Activated CD4-positive, CD25-positive, alpha-beta regulatory T cell treated with anti-CD3 and anti-CD28 coated beads, Interleukin-2, amount 50 U/mL, for 16 hours (primary cell): ENCODE data around the gene WDHD1.
"Not testable (repeated sequence)": the region's sequence is repeated elsewhere in the genome, so short reads cannot be mapped to it uniquely, and the experiment has no call there.

ENCODE experiments used
- DNase-seq: peaks from one replicate; pipeline ENCODE4 v3.0.0-alpha.2; 2020; ENCODE audit warnings: low read depth, low spot score

The WDHD1 gene

DNA sequence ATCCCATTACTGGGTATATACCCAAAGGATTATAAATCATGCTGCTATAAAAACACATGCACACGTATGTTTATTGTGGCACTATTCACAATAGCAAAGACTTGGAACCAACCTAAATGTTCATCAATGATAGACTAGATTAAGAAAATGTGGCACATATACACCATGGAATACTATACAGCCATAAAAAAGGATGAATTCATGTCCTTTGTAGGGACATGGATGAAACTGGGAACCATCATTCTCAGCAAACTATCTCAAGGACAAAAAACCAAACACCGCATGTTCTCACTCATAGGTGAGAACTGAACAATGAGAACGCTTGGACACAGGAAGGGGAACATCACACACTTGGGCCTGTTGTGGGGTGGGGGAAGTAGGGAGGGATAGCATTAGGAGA, 73.3 kb downstream of the WDHD1 start:
- not testable (repeated sequence) for DNase-seq

- not testable (repeated sequence) for DNase-seq
Observed at GRCh38 chr14:54952803-54953202, 74.1 kb downstream of the WDHD1 start.

DNA sequence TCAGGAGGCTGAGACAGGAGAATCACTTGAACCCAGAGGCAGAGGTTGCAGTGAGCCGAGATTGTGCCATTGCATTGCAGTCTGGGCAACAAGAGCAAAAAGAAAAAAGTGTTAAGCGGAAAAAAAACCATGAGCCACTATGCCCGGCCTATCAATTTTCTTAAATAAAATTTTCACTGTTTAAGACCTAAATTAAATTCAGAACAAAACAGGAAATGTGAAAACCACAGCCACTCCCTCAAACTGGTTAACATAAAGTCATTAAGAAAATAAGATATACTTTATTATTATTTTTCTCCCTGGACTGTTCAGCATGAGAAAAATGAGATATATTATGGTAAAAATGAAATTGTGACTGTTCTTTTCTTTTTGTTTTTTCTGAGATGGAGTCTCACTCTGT, 79.7 kb downstream of the WDHD1 start:
- no peak for DNase-seq

DNA sequence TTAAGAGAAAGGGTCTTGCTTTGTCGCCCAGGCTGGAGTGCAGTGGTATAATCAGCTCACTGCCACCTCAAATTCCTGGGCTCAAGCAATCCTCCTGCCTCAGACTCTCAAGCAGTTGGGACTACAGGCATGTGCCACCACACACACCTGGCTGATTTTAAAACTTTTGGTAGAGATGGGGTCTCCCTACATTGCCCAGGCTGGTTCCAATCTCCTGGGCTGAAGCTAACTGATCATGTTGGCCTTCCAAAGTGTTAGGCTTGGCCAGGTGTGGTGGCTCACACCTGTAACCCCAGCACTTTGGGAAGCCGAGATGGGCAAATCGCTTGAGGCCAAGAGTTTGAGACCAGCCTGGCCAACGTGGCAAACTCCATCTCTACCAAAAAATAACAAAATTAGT, 80.4 kb downstream of the WDHD1 start:
- DNase-seq: no peak

DNA sequence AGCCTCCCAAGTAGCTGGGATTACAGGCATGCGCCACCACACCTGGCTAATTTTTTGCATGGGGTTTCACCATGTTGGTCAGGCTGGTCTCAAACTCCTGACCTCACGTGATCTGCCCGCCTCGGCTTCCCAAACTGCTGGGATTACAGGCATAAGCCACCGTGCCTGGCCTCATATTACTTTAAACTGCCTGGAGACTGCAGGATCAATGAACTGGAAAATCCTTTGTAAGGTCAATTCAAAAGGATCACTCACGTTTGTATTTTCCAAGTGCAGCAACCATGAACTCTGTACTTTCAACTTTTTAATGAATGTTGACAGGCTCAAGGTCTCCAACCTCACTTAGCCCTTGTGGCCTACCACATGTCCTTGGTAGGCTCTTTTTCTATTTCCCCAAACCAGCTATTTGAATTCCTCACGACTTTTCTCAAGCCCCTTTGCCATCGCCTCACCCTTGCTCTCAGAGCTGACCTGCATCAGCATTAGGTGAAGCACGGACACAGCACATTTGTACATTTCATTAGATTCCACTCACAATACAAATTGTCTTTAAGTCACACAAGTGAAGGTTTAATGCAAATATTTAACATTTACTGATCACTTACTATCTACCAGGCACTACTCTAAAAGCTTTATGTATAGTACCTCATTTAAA, 82.0 kb downstream of the WDHD1 start:
- no peak for DNase-seq

DNA sequence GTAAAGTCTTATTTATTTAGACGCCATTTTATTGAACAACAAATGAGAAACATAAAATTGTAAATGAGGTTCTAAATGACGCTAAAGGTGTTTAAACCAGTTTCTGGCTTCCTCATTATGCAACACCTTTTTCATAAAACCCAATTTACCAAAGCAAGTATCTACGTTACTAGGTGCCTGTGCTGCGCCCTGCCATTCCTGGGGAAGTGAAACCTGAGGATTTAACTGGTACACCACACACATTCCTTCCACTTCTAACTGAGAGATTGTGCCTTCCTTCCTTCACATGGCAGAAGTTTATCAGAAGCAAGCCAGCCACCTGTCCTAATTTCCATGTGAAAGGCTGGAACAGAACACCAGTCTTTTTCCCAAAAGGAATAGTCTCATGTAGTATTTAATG, 84.0 kb downstream of the WDHD1 start:
- no peak for DNase-seq

DNA sequence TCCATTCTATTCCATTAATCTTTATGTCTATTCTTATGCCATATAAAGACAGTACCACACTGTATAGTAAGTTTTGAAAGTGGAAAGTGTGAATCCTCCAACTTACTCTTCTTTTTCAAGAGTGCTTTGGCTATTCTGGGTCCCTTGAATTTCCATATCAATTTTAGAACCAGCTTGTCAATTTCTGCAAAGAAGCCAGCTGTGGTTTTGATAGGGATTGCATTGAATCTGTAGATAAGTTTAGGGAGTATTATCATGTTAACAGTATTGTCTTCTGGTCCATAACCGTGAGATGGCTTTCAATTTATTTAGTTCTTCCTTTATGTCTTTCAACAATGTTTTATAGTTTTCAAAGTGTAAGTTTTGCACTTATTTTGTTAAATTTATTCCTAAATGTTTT, 90.1 kb downstream of the WDHD1 start:
- no peak for DNase-seq

DNA sequence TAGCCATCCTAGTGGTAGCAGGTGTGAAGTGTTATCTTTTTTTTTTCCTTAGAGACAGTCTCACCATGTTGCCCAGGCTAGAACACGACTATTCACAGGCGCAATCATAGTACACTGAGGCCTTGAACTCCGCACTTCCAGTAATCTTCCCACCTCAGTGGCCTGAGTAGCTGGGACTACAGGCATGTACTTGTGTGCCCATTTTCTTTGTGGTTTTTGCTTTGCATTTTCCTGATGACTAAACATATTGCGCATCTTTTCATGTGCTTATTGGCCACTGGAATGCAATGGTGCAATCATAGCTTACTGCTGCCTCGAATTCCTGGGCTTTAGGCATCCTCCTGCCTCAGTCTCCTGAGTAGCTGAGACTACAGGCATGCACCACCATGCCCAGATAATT, 90.9 kb downstream of the WDHD1 start:
- DNase-seq: no peak

DNA sequence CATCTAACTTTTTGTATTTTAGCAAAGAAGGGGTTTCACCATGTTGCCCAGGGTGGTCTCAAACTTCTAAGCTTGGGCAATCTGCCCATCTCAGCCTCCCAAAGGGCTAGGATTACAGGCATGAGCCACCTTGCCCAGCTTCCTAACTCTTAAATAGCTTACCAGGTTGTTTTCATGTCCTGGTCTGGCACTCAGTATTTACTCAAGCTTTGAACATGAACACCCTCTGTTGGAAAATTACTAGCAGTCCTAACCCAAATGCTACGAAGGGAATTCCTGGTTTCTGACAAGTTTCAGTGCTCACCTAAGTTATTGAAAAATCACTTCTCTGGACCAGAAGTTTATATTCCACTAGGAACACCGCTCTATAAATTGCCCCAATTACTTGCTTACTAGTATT, 91.8 kb downstream of the WDHD1 start:
- DNase-seq: no peak

- DNase-seq: no peak
Observed at GRCh38 chr14:54933006-54933405, 93.9 kb downstream of the WDHD1 start.

DNA sequence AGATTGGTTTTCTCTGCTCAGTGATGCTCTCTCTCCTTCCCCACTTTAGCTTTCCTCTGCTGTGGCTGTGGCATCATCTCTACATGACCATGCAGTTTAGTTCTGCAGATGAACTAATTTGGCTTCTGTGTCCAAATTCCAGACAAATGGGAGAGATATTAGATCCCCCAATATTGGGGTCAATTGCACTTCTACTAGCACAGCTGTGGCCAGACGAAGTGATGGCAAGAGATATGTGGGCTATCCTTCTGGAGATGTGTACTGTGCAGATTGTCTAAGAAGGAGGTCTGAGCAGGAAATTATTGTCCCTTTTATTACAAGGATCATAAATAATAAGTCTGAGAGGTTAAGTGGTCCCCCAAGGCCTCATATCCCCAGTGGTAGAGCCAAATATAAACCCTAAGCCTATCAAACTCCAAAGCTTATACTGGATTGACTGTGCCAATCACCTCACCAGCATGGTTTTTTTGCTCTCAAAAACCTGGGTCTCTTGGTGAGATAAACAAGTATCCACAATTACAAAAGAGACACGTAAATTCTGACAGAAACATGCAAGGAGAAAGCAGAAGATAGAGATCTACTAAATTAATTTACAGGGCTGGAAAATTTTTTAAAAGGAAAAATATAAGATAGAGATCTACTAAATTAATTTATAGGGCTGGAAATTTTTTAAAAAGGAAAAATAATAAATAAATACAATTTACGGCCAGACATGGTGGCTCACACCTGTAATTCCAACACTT, 95.1 kb downstream of the WDHD1 start:
- no peak for DNase-seq

DNA sequence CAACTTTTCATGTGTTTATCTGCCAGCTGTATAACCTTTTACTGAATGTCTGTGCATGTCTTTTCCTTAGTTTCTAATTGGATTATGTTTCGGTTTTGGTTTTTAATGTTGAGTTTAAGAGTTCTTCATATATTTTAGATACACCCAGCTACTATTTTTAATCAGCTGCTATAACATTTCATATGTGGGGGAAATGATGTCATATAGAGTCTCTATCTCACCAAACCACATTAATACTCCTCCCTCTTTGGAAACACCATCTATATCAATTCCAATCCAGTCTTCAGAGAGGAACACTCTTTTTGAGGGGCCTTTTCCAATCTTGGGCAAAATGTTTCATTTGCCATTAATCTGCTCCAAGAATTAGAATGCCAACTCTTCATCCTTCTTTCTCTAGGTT, 95.8 kb downstream of the WDHD1 start:
- DNase-seq: no peak

- DNase-seq: no peak
Observed at GRCh38 chr14:54929556-54929955, 97.3 kb downstream of the WDHD1 start.

DNA sequence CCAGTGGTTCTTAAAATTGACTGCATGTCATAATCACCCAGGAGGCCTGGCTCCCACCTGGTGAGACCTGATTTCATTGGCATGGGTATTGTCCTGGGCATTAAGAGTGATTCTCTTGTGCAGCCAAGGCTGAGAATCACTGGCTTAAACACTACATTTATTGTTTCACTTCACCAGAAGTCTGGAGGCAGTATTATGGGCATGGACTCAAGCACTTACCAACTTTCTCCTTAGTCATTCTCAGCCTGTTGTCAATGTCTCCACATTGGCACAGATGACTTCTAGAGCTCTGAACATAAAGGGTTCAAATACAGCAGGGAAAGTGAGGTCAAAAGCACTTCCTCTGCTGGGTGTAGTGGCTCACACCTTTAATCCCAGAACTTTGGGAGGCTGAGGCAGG, 98.7 kb downstream of the WDHD1 start:
- DNase-seq: no peak

GRCh38 chr14:54927551-54927950, 99.3 kb downstream of the WDHD1 start:
- no peak for DNase-seq

DNA sequence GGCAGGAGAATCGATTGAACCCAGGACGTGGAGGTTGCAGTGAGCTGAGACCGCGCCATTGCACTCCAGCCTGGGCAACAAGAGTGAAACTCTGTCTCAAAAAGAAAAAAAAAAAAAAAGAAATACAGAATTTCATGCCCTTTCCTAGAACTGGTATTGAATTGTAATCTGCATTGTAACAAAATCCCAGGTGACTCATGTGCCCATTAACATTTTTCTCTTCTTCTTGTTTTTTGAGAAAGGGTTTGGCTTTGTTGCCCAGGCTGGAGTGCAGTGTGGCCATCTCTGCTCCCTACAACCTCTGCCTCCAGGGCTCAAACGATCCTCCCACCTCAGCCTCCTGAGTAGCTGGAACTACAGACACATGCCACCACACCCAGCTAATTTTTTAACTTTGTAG, 100.3 kb downstream of the WDHD1 start:
- DNase-seq: not testable (repeated sequence)

GRCh38 chr14:54922598-54922997, 104.3 kb downstream of the WDHD1 start:
- no peak for DNase-seq

- no peak for DNase-seq
Observed at GRCh38 chr14:54920052-54920451, 106.8 kb downstream of the WDHD1 start.

GRCh38 chr14:54919330-54919729, 107.6 kb downstream of the WDHD1 start:
- no peak for DNase-seq

- no peak for DNase-seq
Observed at GRCh38 chr14:54918427-54918826, 108.5 kb downstream of the WDHD1 start.

DNA sequence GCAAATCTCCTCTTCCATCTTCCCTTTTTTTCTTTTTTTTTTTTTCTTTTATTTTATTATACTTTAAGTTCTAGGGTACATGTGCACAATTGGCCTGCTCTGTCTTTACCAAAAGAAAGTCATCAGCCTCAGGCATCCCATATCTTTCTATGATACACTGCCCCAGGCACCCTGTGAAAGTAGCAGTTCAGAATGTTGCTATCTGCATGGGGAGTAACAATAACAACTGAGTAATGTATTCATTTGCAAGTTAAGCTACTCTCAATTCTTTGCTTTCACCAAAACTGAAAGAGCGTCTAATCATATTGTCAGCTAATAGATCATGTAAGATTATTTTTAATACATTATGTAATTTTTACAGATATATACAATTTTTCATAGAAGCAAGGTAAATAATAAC, 110.8 kb downstream of the WDHD1 start:
- no peak for DNase-seq

GRCh38 chr14:54909817-54910558, 116.9 kb downstream of the WDHD1 start:
- DNase-seq: no peak

- not testable (repeated sequence) for DNase-seq
Observed at GRCh38 chr14:54908973-54909372, 117.9 kb downstream of the WDHD1 start.
